Gastroesophageal sphincter (tissue), 4 donors: ENCODE results near the gene KLF9. TPM values are rescaled to one million over a fixed set of nuclear protein-coding genes. Genes with fewer than 3 reads are reported as not detected.

ENCODE experiments used
- ATAC-seq: fragments of 150-250 bp; one replicate; pipeline ENCODE4 v1.9.1; 2016; ENCODE audit warnings: mild to moderate bottlenecking, moderate library complexity
- H3K27ac ChIP-seq, 4 donors: fragments of 200-600 bp; sonication (generic) in 3 of 4; 1 replicate in 3 of 4; 2 replicates in 1 of 4; pipeline ENCODE4 v1.5.1; 2016 to 2019
- H3K27me3 ChIP-seq: fragments of 200-600 bp; sonication (generic); one replicate; pipeline ENCODE4 v1.5.1; 2019
- H3K36me3 ChIP-seq, 2 donors: fragments of 200-600 bp; sonication (generic); one replicate each; pipeline ENCODE4 v1.5.1; 2019; ENCODE audit warnings: control low read depth in 1 of 2
- H3K4me1 ChIP-seq, 3 donors: fragments of 200-600 bp; sonication (generic); 1 replicate in 2 of 3; 2 replicates in 1 of 3; pipeline ENCODE4 v1.5.1; 2016 to 2019; ENCODE audit warnings: control low read depth in 2 of 3
- H3K4me3 ChIP-seq, 2 donors: fragments of 200-600 bp; sonication (generic); one replicate each; pipeline ENCODE4 v1.5.1; 2019; ENCODE audit warnings: mild to moderate bottlenecking in 1 of 2, moderate library complexity in 1 of 2
- H3K9me3 ChIP-seq, 3 donors: fragments of 200-600 bp; sonication (generic); one replicate each; pipeline ENCODE4 v1.5.1; 2017 to 2019; ENCODE audit warnings: control low read depth in 2 of 3
- CTCF ChIP-seq, 4 experiments: fragments of 200-600 bp in 2 of 4; fragments of 450-650 bp in 2 of 4; sonication (generic) in 1 of 4; IDR thresholded peaks; one replicate each; pipeline ENCODE4 v1.5.1; 2017 to 2019; ENCODE audit warnings: antibody characterized with exemption in 4 of 4, mild to moderate bottlenecking in 2 of 4, moderate library complexity in 2 of 4
- EP300 ChIP-seq: sonication (generic); formaldehyde crosslinking; IDR thresholded peaks from one replicate; pipeline ENCODE4 v1.6.1; 2017; ENCODE audit warnings: antibody characterized with exemption, mild to moderate bottlenecking
- POLR2A ChIP-seq, 2 donors: fragments of 450-650 bp; IDR thresholded peaks; one replicate each; pipeline ENCODE4 v1.6.1; 2017; ENCODE audit warnings: antibody characterized with exemption in 2 of 2, mild to moderate bottlenecking in 2 of 2, moderate library complexity in 1 of 2
- POLR2AphosphoS5 ChIP-seq: sonication (generic); formaldehyde crosslinking; IDR thresholded peaks from one replicate; pipeline ENCODE4 v1.6.1; 2017; ENCODE audit warnings: antibody characterized with exemption
- WGBS, 2 donors: methylation state at CpG; one replicate each; pipeline ENCODE4 v1.1.5; 2018; ENCODE audit warnings: low coverage in 1 of 2; 5-methylcytosine and 5-hydroxymethylcytosine counted together
- total RNA-seq, 4 donors: library from RNA; depleted of rRNA; stranded (reverse); fragments of >200 nt; gene quantifications; one replicate each; pipeline ENCODE4 v1.1.0, GENCODE V29; 2016

Gene KLF9
- total RNA-seq, 4 donors from 2014 or later: 117 to 224 (median 154) TPM

- Histone ChIP-seq H3K4me1 (peaks cover 24 to 100% (median 57%) of the 10 kb centered on the region in 3 donors), H3K27ac (peak overlapping the region in 3 of 4 donors; percentile 8 to 36 (median 15)), H3K36me3 (peaks cover 0 to 2% of the 10 kb centered on the region in 2 donors), H3K4me3 (no peak overlapping the region), H3K27me3 (no peaks in the 10 kb centered on the region), H3K9me3 (no peaks in the 10 kb centered on the region)
- TF ChIP-seq POLR2A (IDR thresholded peaks at IDR 0.05) (no peak), EP300 (no peak), CTCF (IDR thresholded peaks at IDR 0.05) (no peak)
- no peak for ATAC-seq
- WGBS, 2 donors: 57% methylated on average over 1 to 2 of the region's 3 CpGs
These were observed 21.6 kb downstream of the KLF9 start for GRCh38 chr9:70392850-70393249.

- no peak overlapping the region for H3K4me3 ChIP-seq
- peak in 2 of 4 experiments; percentile 5 to 34 for TF ChIP-seq CTCF (IDR thresholded peaks at IDR 0.05)
- no peak for TF ChIP-seq POLR2A (IDR thresholded peaks at IDR 0.05)
- no peak for ATAC-seq
- peak overlapping the region in 1 of 4 donors; percentile 15 for H3K27ac ChIP-seq
- H3K36me3 ChIP-seq: peaks cover 0 to 9% of the 10 kb centered on the region in 2 donors
- 83% methylated on average over 2 of the region's 2 CpGs; no CpG with 5 or more reads in 1 of the 2 donors for WGBS, 2 donors
- no peaks in the 10 kb centered on the region for H3K27me3 ChIP-seq
- H3K4me1 ChIP-seq: peaks cover 22 to 100% (median 52%) of the 10 kb centered on the region in 3 donors
- H3K9me3 ChIP-seq: no peaks in the 10 kb centered on the region
These were observed 22.3 kb downstream of the KLF9 start for GRCh38 chr9:70392189-70392588.

- TF ChIP-seq POLR2AphosphoS5 (no peak), POLR2A (IDR thresholded peaks at IDR 0.05) (no peak), EP300 (no peak), CTCF (IDR thresholded peaks at IDR 0.05) (no peak)
- ATAC-seq: no peak
- H3K4me1 ChIP-seq: peaks cover 22 to 100% (median 48%) of the 10 kb centered on the region in 3 donors
- peak overlapping the region in 1 of 2 donors; percentile 0 for H3K4me3 ChIP-seq
- H3K9me3 ChIP-seq: no peaks in the 10 kb centered on the region
- peak overlapping the region in 3 of 4 donors; percentile 21 to 71 (median 59) for H3K27ac ChIP-seq
- WGBS, 2 donors: 62 to 71% methylated on average over 2 of the region's 2 CpGs
- H3K27me3 ChIP-seq: no peaks in the 10 kb centered on the region
- peaks cover 6 to 21% of the 10 kb centered on the region in 2 donors for H3K36me3 ChIP-seq
These were observed 23.5 kb downstream of the KLF9 start for GRCh38 chr9:70390933-70391341.

GRCh38 chr9:70389621-70390266, 24.7 kb downstream of the KLF9 start:
- Histone ChIP-seq H3K27ac (peak overlapping the region; percentile 21 to 71 (median 56)), H3K36me3 (peaks cover 7 to 29% of the 10 kb centered on the region in 2 donors), H3K4me3 (peak overlapping the region in 1 of 2 donors; percentile 18), H3K4me1 (peaks cover 27 to 100% (median 48%) of the 10 kb centered on the region in 3 donors), H3K9me3 (no peaks in the 10 kb centered on the region), H3K27me3 (no peaks in the 10 kb centered on the region)
- ATAC-seq: peak; percentile 60
- no peak for TF ChIP-seq POLR2A (IDR thresholded peaks at IDR 0.05)
- no peak for TF ChIP-seq EP300
- no peak for TF ChIP-seq POLR2AphosphoS5
- no peak for TF ChIP-seq CTCF (IDR thresholded peaks at IDR 0.05)
- WGBS, 2 donors: 37 to 40% methylated on average over 8 to 9 of the region's 10 CpGs

- Histone ChIP-seq H3K27me3 (no peaks in the 10 kb centered on the region), H3K4me3 (peak overlapping the region in 1 of 2 donors; percentile 18), H3K36me3 (peaks cover 7 to 34% of the 10 kb centered on the region in 2 donors), H3K27ac (peak overlapping the region; percentile 21 to 71 (median 56)), H3K9me3 (no peaks in the 10 kb centered on the region), H3K4me1 (peaks cover 27 to 100% (median 48%) of the 10 kb centered on the region in 3 donors)
- no peak for ATAC-seq
- no peak for TF ChIP-seq POLR2AphosphoS5
- TF ChIP-seq CTCF (IDR thresholded peaks at IDR 0.05): no peak
- no peak for TF ChIP-seq EP300
- TF ChIP-seq POLR2A (IDR thresholded peaks at IDR 0.05): no peak
- WGBS, 2 donors: 50 to 56% methylated on average over 1 to 3 of the region's 3 CpGs
These were observed 25.3 kb downstream of the KLF9 start for GRCh38 chr9:70389188-70389587.
